Ascending aorta (tissue), 2 donors: Measurements from ENCODE around the gene TLR5. TPM values are rescaled to one million over a fixed set of nuclear protein-coding genes. Genes with fewer than 3 reads are reported as not detected.

Experiments used
- DNase-seq, 2 donors: peaks; one replicate each; pipeline ENCODE4 v3.0.0-alpha.2; 2019; ENCODE audit warnings: low spot score in 2 of 2
- H3K27ac ChIP-seq, 2 donors: fragments of 200-600 bp; sonication (generic); one replicate each; pipeline ENCODE4 v1.5.1; 2016 to 2017; ENCODE audit warnings: mild to moderate bottlenecking in 1 of 2
- H3K27me3 ChIP-seq: fragments of 200-600 bp; sonication (generic); one replicate; pipeline ENCODE4 v1.5.1; 2017
- H3K36me3 ChIP-seq, 2 donors: fragments of 200-600 bp; sonication (generic); one replicate each; pipeline ENCODE4 v1.5.1; 2016
- H3K4me1 ChIP-seq, 2 donors: fragments of 200-600 bp; sonication (generic); one replicate each; pipeline ENCODE4 v1.5.1; 2016 to 2017; ENCODE audit warnings: mild to moderate bottlenecking in 1 of 2
- H3K4me3 ChIP-seq, 2 donors: fragments of 200-600 bp; sonication (generic); one replicate each; pipeline ENCODE4 v1.5.1; 2016 to 2017; ENCODE audit warnings: mild to moderate bottlenecking in 1 of 2
- H3K9me3 ChIP-seq, 2 donors: fragments of 200-600 bp; sonication (generic); one replicate each; pipeline ENCODE4 v1.5.1; 2016
- intact Hi-C: fragments of 100-400 bp; cut with DNase I; formaldehyde crosslinking; loops from one replicate; pipeline ENCODE4 v1.15.1; 2023
- total RNA-seq: library from RNA; depleted of rRNA; stranded (reverse); fragments of >200 nt; gene quantifications from one replicate; pipeline ENCODE4 v1.1.0, GENCODE V29; 2016
- TF ChIP-seq, protein P1 (sequence below), 3 experiments: fragments of 200-600 bp in 2 of 3; fragments of 450-650 bp in 1 of 3; sonication (generic) in 2 of 3; IDR thresholded peaks; one replicate each; pipeline ENCODE4 v1.5.1; 2016 to 2019; ENCODE audit warnings: antibody characterized with exemption in 3 of 3, mild to moderate bottlenecking in 1 of 3, moderate library complexity in 1 of 3

Gene TLR5
- total RNA-seq, 1 donor from 2014 or later, result 3.9 TPM

DNA sequence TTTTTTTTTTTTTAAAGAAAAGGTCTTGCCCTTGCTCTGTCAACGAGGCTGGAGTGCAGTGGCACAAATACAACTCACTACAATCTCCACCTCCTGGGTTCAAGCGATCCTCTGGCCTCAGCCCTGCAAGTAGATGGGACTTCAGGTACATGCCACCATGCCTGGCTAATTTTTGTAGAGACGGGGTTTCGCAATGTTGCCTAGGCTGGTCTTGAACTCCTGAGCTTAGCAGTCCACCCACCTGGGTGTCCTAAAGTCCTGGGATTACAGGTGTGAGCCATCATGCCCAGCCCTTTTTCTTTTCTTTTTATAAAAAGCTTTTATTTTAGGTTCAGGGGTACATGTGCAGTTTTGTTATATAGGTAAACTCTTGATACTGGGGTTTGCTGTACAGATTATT is 47.2 kb downstream of the TLR5 start:
- Histone ChIP-seq H3K4me1 (no peaks in the 10 kb centered on the region), H3K27me3 (no peaks in the 10 kb centered on the region), H3K9me3 (no peaks in the 10 kb centered on the region), H3K27ac (no peak overlapping the region), H3K4me3 (no peak overlapping the region), H3K36me3 (no peaks in the 10 kb centered on the region)
- no peak for DNase-seq
- intact Hi-C loops, result no loop called here
- TF ChIP-seq, protein P1, sequence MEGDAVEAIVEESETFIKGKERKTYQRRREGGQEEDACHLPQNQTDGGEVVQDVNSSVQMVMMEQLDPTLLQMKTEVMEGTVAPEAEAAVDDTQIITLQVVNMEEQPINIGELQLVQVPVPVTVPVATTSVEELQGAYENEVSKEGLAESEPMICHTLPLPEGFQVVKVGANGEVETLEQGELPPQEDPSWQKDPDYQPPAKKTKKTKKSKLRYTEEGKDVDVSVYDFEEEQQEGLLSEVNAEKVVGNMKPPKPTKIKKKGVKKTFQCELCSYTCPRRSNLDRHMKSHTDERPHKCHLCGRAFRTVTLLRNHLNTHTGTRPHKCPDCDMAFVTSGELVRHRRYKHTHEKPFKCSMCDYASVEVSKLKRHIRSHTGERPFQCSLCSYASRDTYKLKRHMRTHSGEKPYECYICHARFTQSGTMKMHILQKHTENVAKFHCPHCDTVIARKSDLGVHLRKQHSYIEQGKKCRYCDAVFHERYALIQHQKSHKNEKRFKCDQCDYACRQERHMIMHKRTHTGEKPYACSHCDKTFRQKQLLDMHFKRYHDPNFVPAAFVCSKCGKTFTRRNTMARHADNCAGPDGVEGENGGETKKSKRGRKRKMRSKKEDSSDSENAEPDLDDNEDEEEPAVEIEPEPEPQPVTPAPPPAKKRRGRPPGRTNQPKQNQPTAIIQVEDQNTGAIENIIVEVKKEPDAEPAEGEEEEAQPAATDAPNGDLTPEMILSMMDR (IDR thresholded peaks at IDR 0.05), result no peak

DNA sequence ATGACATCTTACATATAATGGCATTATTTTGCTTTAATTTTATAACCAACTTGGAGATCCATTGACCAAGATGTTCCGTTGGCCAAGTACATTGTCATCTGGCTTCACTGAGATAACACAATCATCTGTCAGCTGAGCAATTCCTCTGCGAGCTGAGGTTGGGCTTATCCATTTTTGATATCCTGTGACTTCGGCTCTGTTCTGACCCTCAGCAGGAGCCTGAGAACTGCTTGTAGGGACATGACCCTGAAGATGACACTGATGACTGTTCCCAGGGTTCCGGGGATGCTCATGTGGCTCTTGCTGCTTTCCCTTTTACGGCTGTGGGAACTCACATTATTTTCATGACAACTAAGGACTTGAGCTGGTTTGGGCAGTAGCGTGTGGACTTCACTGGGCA is 51.2 kb downstream of the TLR5 start:
- no peaks in the 10 kb centered on the region for H3K36me3 ChIP-seq
- DNase-seq, result no peak
- TF ChIP-seq, protein P1 (IDR thresholded peaks at IDR 0.05), result no peak
- no peak overlapping the region for H3K27ac ChIP-seq
- no peaks in the 10 kb centered on the region for H3K9me3 ChIP-seq
- H3K27me3 ChIP-seq, result no peaks in the 10 kb centered on the region
- H3K4me3 ChIP-seq, result no peak overlapping the region
- intact Hi-C loops, result no loop called here
- peaks cover 0 to 2% of the 10 kb centered on the region in 2 donors for H3K4me1 ChIP-seq

DNA sequence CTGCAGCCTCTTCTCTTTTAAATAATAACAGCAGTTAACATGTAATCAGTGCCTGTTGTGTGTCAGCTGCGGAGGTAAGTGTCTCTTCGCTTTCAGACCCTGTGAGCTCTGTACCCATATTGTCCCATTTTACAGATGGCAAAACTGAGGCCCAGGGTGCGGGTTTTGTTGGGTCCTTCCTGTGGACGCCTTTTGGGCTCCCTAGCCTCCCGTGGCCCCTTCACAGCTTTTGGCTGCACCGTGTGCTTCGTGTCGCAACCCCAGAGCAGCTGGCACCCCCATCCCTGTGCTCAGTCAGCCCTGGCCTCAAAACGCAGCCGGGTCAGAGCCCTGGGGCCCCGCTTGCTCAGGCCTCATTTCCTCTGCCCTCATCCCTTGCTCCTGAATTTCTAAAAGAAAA is 53.8 kb downstream of the TLR5 start:
- Histone ChIP-seq H3K4me3 (no peak overlapping the region), H3K27me3 (no peaks in the 10 kb centered on the region), H3K9me3 (no peaks in the 10 kb centered on the region), H3K27ac (no peak overlapping the region), H3K36me3 (no peaks in the 10 kb centered on the region), H3K4me1 (peaks cover 0 to 4% of the 10 kb centered on the region in 2 donors)
- TF ChIP-seq, protein P1 (IDR thresholded peaks at IDR 0.05), result no peak
- no peak for DNase-seq
- intact Hi-C loops, result loop anchor here (10.0 kb wide), 1 partner anchor 624 kb away; no protein-coding TSS in a partner anchor

DNA sequence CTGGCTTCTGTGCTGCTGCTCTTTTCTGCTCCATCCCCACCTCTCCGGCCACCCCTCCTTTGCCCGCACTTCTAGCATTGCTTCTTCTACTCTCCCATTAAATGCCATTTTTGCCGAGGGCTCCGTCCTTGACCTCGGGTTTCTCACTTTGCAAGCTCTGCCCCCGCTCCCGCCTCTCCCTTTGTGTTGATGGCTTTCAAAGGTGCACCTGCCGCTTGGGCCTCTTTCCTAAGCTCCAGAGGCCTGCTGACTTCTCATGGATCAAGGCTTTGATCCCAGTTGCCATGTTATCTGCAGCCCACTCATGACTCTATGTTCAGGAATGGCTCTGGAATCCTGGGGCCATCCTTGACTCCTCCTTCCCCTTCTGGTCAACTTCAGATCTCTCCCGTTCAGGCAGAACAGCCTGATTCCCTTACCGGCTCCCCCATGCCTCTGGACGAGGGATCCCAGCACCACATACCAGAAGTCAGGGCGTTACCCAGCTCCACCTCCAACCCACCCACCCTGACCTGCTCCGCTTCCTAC is 54.3 kb downstream of the TLR5 start:
- Histone ChIP-seq H3K27me3 (no peaks in the 10 kb centered on the region), H3K9me3 (no peaks in the 10 kb centered on the region), H3K4me3 (no peak overlapping the region), H3K36me3 (no peaks in the 10 kb centered on the region), H3K27ac (no peak overlapping the region), H3K4me1 (peaks cover 0 to 4% of the 10 kb centered on the region in 2 donors)
- intact Hi-C loops, result loop anchor here (10.0 kb wide), 1 partner anchor 624 kb away; no protein-coding TSS in a partner anchor
- TF ChIP-seq, protein P1 (IDR thresholded peaks at IDR 0.05), result no peak
- DNase-seq, result no peak

DNA sequence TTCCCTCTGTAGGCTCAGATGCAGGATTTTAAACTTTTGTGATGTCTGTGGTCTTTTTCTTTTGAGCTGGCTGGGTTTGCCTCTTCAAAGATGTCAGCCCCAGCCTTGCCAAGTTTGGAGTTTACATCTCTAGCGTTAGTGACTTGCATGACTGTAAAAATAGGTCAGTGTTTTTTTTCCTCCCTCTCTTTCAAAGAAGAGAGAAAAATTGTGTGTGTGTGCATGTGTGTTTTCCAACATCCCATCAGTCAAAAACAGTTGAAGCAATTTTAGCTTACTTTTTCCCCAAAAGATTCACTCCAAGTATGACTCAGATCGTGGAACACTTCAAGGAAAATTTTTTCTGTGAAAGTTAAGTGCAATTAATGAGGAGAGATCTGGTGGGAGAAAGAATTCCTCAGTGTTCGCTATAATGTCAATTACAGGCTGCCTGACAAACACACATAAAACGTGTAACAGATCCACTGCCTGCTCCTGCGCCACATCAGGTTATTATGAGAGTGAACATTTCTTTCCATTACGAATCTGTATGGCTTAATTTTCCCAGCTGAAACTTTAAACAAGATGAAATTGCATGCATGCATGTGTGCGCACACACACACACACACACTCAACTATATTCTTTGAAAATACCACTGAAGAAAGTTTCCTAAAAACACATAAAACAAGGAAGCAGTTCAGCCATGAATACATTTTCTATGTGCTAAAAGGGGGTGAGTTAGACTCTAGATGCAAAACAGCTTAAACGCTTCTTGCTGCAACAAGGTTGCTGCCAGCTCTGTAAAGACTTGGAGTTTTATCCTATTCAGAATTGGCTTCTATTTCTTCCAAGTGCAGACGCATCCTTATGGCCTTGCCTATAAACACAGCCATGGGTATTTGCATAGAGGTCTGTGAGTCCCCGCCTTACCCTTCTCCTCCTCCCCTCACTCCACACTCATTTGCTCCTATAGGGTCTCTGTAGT is 55.5 kb downstream of the TLR5 start:
- TF ChIP-seq, protein P1 (IDR thresholded peaks at IDR 0.05), result no peak
- intact Hi-C loops, result loop anchor here (10.0 kb wide), 1 partner anchor 623 kb away; no protein-coding TSS in a partner anchor
- Histone ChIP-seq H3K9me3 (no peaks in the 10 kb centered on the region), H3K4me1 (peaks cover 0 to 4% of the 10 kb centered on the region in 2 donors), H3K36me3 (no peaks in the 10 kb centered on the region), H3K27me3 (no peaks in the 10 kb centered on the region), H3K27ac (peak overlapping the region in 1 of 2 donors; percentile 29), H3K4me3 (no peak overlapping the region)
- DNase-seq, result no peak
